A549 treated with Mapracorat at 1 μM for 4 hours (cell line): ENCODE measurements around the gene NLRP2B. TPM values are rescaled to one million over a fixed set of nuclear protein-coding genes. Genes with fewer than 3 reads are reported as not detected.

Source experiments
- total RNA-seq: library from RNA; stranded (reverse); fragments of 200-300 nt; extraction: Qiagen RNA extraction; gene quantifications from 5 replicates; pipeline ENCODE4 v1.2.3, GENCODE V29; 2022

Gene NLRP2B
- not detected in 5 replicates for total RNA-seq

DNA sequence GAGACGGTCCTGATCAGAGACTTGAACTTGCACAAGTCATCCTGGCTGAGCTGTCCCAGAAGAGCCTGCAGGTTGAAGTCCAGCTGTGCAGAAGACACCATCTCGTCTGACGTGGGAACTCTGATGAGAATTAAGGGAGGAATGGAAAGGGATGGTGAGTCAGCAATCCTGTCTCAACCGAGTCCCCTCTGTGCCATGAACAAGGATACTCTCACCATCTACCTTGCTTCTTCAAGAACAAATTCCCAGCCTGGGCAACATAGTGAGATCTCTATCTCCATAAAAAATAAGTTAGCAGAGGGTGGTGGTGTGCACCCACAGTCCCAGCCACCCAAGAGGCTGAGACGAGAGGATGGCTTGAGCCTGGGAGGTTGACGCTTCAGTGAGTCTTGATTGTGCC is at the start of gene NLRP2B:
Gene NLRP2B (minus strand): TSS at position 101 of the 400 bp plus-strand sequence.

Other genes with a start within 250 kb of the NLRP2B start
- gene ZXDB, start 88.2 kb downstream of the NLRP2B start, total RNA-seq = 7.1 to 10.4 TPM (median 8.6 TPM) in 5 replicates
- 1.1 to 1.9 TPM (median 1.6 TPM) in 5 replicates for gene ZXDA, start 230.2 kb upstream of the NLRP2B start, total RNA-seq